Activated CD8-positive, alpha-beta memory T cell treated with anti-CD3 and anti-CD28 coated beads, Interleukin-2, amount 50 U/mL, for 4 hours (primary cell): ENCODE measurements around the gene KCNMA1.

Experiments
- DNase-seq: peaks from one replicate; pipeline ENCODE4 v3.0.0-alpha.2; 2020

KCNMA1 gene

DNA sequence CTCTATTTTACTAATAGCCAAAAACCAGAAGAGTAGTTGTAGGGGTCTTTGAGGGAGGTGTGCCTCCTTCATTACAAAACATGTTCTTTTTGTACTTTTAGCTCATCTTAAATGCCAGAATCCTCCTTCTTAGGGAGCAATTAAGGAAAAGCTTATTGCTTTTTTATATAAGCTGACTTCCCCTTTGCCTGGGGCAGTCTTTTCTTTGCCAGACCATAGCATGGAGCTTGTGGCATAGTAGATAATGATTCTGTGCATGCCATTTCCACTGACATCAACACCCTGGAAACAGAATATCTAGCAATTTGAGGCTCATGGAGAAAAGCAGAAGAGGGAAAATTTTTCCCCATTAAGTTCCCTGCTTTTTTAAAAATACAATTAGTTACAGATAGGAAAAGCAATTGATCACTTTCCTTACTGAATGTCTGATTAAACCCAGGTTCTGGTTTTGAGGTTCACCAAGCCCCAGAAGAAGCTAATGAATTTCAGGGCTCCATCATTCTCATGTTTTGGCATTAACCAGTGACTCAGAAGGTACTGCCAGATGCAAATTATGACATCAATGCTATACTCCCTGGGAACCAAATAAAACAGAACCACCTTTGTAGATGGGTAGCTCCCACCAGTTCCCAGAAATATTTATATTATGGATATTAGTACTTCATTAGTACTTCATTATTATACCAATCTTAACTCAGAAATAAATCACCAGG lies 410.6 kb downstream of the KCNMA1 start:
- DNase-seq = no peak

DNA sequence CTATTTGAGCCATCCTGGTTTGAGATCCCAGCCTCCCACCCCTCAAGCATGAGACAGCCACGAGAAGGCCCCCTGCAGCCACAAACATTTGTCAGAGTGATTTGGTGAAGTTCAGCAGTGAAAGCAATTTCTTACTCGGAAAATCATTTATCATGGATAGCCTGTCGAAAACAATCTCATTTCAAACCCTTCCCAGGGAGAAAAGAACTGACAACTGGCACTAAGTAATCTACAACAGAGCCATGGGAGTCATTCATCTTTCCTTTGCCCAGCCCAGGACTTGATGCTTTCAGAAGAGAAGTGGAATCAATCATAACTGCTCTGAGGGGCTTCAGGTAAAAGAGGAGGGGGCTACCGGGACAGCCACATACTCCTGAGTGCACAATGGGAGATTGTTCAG lies 411.2 kb downstream of the KCNMA1 start:
- DNase-seq = no peak

DNA sequence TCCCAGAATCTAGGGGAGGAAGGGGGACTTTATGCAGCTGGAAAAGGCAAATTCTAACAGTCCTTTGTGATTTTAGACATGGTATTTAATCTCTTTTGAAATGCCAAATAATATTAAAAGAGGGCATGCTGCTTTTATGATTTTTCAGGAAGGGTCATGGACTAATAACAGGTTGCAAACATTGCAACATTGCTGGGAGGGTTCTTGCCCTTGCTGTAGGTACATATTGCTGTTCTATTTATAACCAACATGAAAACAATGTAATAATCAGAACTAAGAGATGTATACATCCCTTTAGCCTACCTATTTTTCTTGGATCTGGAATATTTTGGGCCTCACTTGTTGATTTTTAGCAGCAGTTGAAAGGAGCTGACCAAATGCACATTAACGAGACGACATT lies 411.6 kb downstream of the KCNMA1 start:
- DNase-seq = no peak

DNA sequence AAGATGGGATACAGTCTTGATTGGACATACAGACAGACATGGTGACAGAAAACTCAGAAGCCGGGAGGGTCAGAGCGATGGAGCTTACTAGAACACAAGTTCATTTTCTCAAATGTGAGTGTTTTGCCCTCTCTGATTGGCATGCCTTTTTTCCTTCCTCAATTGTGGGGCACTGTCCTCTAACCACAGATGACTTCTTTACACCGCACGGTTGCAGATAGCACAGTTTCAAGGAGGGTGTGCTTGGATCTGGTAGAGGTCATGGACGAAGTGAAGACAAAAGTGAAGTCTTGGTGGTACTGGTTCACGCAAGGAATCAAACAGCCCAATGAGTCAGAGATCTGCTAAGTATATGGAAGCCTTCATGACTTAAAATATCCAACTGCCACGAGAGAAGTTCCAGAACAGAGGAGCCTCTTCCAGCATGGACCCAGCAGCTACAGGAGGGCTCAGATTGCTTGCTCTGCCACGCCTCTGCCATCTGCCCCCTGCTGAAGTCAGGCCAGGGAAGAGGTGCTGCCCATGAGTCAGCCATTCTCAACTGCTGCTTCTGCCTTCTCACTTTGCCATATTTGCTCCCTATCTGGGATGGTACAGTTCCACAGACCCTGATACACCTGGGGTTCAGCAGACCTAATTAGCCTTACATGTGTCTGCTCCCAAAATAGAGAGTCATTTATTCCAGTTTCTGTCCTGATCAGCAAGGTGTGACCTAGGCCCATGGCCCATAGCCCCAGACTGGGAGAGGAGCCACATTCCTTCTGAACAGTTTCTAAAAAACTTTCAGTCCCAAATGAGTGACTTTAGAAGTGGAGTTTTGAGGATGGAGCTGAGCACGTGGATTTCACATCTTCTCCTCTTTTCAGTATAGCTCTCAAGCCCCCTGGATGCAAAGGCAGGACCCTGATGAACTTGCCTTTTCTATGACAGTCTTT lies 413.8 kb downstream of the KCNMA1 start:
- DNase-seq = no peak

DNA sequence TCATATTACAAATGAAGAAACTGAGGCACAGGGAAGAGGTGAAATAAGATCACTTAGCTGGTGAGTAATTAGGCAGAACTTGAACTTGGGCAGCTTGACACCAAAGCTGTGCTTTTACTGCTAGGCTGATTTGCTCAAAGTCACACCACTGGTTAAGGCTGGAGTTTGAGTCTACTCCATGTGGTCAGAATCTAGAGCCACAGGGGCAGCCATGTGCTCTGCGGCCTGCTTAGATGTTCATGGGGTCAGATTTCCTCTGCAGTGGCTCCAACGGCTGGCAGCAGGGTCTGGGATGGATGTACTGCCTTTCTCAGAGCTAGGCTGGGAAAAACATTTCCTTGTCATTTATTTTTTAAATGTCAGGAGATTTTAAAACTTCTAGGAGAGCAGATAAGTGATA lies 417.5 kb downstream of the KCNMA1 start:
- no peak for DNase-seq

DNA sequence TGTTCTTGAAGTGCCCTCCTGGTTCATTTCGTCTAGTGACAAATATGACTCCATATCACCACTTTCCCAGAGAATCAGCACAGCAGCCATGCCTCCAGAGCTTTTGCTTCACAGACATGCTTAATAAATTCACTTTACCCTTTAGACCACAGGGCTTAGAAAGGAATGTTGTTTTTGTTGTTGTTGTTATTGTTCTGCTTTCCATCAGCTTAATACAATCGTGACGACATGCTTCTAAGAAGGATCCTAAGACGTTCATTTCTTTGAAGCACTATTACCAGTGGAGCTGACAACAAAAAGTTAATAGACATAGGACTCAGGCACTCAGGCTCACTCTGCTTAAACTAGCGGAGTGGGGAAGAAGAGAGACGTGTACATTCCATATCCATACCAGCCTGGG lies 418.6 kb downstream of the KCNMA1 start:
- no peak for DNase-seq

DNA sequence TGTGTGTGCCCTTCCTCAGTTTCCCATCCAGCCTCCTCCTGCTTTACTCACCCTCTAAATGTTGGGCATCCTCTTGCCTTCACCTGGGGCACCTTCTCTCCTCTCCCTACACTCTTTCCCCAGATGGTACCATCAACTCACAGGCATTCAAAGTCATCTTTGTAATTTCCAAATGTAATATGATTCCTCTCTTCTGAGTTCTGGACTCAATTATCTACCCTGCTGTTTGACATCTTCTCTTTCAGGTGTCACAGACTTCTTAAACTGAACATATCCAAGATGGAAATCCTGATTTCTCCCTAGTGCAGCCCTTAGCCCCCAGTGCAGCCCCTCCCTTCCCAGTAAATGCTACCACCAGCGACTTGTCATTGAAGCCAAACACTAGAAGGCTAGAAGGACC lies 422.8 kb downstream of the KCNMA1 start:
- DNase-seq = no peak

DNA sequence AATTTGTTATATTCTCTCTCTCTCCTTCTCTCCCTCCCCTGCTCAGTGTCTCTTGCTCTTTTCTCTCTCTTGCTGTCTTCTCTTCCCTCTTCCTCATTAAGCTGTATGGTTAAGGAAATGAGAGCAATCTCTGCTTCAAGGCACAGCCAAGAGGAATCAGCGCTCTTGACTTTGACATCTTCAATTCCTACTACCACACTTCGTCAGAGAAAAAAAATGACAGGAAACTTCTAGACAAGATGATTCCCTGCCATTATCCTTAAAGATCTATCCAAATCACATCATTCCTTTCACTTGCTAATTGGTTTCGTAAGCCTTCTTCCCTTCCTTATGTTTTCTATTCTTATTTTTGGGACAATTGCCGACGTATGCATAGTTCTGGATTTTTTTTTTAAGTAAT lies 425.0 kb downstream of the KCNMA1 start:
- no peak for DNase-seq

DNA sequence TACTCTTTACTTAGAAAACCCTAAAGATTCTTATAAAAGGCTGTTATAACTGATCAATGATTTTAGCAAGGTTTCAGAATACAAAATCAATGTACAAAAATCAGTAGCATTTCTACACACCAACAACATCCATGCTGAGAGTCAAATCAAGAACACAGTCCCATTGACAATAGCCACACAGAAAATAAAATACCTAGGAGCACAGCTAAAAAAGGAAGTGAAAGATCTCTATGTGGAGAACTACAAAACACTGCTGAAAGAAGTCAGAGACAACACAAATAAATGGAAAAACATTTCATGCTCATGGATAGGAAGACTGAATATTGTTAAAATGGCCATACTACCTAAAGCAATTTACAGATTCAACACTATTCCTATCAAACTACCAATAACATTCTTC lies 427.0 kb downstream of the KCNMA1 start:
- no peak for DNase-seq

DNA sequence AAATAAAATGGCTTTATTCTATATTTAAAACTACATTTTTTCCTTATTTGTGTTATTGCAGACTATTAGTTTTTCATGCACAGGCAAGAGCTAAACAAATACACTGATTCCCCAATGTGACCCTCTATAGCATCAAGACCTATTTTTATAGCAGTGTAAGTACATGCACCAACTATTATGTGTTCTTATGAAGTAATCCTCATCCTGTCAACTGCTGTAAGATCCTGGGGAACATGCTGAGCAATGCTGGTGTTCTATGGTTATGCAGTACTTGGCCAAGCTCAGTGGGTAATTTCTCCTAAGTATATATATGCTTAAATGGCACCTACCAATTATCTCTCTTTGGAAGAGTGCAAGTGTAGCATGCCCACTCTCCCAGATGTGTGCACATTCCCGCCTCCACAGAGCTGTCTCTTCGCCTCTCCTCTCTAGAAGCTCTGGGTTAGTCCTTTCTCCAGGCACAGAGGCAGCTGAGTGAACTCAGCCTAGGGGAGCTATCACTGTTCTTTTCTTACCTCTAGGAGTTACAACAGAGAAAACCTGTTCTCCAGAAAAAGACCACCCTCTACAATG lies 428.8 kb downstream of the KCNMA1 start:
- DNase-seq = no peak

DNA sequence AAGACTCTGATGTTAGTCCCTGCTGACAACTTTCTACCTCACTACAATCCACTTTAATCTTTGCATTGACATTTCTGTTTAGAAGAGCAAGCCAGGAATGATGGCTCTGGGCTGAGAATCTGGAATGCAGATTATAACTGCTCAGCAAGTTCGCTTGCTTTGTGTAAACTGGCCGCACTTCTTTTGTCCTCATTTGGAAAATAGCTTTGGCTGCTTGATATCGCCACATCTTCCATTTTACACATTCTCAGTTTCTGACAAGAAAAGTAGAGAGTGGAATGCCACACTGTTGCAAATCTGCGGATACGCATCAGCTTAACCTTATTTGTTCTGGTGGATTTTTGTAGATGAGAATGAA lies 429.8 kb downstream of the KCNMA1 start:
- DNase-seq = no peak

DNA sequence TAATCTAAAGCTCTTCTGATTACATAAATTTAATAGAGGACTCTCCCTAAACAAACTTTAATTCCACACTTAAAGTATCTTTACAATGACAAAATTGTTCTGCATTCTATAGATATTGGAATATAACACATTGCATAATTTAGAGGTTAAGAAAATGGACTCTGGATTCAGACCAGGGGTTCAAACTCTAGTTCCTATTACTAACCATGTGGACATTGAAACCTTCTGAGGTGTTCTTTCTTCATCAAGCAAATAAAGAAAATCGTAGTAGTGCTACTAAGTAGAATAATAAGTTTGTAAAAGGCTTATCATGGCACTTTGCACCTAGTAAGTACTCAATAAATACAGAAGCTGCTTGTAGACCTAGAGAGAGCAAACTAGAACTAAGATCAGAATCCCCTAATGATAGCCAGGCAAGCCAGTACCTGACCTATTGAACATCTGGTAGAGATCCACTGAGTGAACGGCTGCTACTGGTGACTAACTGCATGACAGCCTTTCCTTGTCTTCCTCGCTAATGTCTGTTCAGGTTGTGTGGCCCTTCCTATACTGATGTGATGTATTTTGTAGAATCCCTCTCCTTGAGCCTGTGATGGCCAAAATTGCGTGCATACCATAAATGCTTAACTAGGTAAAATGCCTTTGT lies 430.3 kb downstream of the KCNMA1 start:
- no peak for DNase-seq

DNA sequence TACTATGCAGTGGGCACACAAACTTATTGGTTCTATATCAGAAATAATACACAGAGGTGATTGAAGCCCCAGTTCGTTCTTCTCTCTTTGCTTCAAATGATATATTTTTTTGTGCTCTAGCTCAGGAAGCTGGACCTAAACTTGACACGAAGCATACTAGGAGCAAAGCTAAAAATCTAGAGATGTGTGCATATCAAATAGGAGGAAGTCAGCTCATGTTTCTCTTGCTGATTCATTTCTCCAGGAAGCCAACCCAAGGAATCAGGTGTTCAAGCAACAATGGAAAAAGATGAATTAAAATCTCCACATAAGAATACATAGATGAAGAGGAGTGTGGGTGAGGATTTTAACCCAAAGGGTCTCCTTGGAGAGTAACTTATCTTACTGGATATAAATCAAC lies 432.5 kb downstream of the KCNMA1 start:
- no peak for DNase-seq

DNA sequence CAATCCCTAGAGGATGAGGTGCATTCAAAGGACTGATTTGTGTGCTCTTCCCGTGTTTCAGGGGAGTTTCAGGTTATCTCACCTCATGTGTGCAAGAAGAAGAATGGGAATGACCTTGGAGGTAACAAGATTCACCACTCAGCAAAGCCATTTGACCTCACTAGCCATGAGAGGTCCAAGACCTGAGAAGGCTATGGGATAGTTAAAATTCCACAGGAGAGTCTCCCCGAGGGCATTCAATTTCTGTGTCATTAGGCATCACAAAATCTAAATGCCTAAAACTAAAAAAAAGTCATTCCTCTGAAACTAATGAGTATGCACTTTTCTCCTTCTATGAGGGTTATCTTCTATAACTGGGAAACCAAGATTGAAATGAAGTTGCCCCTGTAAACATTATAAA lies 433.4 kb downstream of the KCNMA1 start:
- DNase-seq = no peak

DNA sequence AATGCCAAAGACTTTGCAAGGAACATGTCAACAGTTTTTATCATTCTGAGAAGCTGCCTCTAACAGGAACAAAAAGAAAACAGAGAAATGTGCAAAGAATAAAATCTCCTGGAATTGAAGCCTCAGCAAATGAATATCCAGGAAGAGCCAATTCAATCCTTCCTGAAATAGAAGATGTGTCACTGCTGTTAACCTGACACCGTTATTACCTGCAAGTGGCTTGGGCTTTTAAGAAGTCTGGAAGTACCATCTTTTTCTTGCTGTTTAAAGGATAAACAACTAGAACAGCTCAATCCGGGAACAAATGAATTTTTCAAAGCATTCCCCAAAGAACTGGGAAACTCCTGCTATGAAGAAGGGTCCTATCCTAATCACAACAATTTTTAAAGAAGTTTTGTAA lies 434.8 kb downstream of the KCNMA1 start:
- no peak for DNase-seq

DNA sequence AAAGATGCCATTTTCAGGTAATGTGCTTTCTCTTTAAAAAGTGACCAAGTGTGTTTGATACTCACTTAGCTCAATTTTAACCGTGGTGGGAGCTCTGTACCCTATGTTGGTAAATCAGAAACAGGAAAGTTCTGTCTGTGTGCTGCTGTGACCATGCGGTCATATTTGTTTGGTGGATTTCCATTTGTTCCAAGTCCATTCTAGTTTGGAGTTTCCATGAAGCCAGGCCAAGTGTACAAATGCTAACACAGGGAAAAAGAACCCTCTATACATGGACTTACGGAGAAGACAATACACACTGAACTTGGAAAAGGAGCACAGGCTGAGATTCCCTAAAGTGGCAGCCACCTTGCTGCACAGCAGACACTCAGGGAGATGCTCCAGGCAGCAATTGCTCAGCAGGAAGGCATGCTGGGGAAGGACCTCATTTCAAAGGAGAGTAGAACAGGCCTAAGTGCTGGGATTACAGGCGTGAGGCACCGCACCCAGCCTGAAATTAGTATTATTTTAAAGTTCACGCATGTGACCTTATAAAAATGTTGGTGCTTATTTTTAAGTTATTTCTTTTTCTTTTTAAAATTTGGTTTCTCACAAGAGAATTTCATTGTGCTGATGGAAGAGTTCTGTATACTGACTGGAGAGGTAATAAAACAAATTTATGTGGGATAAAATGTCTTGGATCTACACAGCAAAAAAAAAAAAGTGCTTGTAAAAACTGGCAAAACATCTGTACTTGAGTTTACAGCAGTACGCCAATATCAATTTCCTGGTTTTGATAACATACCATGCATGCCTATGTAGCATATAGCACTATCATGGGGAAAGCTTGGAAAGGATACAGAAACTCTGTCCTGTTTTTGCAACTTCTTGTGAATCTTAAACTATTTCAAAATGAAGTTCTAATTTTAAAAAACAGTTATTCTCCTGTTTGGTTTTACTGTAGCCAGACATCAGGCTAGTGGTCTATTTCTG lies 436.2 kb downstream of the KCNMA1 start:
- DNase-seq = no peak

DNA sequence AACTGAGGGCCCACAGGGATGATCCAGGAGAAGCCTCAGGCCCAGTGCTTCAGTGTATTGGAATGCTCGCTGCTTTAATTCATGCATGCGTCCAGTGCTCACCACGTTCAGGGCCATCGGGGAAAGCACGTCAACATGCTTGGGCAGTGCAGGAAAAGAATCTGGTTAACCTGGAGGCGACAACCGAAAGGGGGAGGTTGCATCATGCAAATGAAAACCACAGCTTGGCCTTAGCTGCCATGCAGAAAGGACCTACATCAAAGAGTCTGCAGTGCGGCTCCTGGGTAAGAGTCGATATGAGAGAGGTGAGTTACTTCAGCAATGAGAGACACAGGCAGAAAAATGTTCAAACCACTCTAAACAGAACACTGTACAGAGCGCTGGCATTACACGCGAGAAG lies 440.1 kb downstream of the KCNMA1 start:
- DNase-seq = no peak

DNA sequence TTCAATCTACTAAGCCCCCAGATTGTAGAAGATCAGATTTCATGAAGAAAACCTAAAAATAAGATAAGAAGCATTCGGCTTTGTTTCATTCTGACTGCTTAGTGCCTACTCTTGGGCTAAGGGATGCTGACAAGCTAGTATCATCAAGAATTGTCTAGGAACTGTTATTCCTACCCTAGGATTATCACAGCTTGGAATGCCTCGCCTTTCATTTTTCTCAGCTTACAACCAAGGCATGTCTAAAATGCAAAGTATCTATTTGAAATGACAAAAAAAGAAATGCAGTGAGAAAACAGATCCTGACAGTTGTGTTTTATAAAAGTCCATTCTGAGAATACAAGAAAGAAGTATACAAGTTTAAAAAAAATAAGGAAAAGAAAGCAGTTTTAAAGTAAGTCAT lies 441.0 kb downstream of the KCNMA1 start:
- no peak for DNase-seq

DNA sequence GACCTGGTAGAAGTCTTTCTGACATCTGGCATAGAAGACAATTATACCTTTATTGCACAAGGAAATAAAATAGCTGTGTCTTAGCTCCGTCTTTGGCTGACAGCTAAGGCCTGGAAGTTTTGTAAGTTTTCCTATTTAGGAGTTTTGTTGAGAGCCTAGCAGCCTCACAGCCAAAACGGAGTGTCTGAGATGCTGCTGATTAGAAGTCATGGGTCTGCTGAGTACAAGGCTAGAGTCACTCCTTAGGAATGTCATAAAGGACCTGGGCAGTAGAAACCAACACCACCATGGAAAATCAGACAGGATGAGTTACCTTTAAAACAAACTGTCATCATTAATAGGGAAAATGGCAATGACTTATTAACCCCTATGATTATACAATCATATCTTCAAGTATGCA lies 442.5 kb downstream of the KCNMA1 start:
- no peak for DNase-seq

DNA sequence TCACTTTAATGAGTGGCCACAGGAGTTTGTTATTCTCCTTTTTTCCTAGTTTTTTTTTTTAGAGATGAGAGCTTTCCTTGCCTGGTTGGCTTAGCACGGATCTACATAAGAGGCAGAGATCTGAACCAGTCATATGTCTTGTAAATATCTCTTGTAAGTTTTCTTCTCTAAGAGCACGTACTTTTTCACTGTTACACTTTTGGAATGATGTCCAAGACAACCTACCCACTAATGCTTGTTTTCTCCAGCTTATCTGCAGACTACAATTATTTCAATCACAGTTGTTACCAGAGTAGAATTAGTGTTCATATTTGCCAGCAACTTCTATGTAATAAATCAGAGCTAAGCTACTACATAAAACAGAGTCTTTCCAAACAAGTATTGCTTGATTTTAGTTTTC lies 444.6 kb downstream of the KCNMA1 start:
- DNase-seq = no peak

DNA sequence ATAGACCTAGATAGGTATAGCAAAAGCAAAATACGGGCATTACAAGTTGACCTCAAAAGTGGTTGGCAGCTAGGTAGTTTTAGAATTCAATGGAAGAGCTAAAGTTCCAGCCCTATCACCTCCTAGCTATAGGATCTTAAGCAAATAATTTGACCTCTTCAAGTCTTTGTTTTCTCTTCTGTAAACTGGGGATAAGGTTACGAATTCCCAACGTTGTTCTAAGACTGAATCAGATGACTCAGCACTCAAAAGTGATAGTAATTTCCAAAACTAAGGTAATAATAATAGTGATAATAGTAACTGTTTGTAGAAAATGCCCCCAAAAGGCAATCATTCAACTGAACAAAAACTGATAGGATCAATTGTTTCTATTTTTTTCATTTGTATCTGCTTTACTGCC lies 445.2 kb downstream of the KCNMA1 start:
- DNase-seq = no peak

DNA sequence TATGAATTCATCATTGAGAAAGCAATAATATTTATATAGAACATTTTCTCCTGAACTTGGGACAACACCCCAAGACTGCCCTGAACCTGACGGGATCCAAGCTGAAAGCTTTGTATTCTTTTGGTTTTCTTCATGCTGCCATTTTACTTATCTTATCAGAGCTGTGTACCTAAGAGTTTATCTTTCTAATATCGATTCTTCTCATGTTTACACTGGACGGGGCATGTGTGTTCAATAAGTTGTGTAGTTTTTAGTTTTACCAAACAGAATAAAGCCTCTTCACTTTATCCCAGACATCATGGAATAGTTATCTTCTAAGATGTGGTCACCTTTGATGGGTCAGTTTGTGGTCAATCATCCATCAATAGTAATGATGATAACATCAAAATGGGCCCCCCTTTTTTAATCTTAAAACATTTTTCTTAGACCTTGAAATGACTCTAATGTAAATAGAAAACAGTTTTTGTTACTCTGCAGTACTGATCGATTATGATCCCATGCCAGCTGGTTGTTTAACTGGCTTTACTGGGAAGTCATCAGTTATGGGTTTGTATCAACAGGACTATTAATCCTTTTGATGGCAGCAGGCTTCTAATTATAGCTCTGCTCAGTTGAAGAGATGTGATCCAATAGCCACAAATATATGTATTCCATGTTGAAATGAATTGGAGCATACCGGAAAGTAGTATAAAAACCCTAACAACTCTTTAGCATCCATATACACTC lies 446.1 kb downstream of the KCNMA1 start:
- DNase-seq = no peak
